Adrenal gland (tissue), 12 donors: ENCODE results near the gene PWWP2B. TPM values are rescaled to one million over a fixed set of nuclear protein-coding genes. Genes with fewer than 3 reads are reported as not detected.

Experiments
- DNase-seq, 7 donors: peaks; one replicate each; pipeline ENCODE4 v3.0.0-alpha.2; 2019 to 2020
- H3K27ac ChIP-seq, 5 donors: fragments of 200-600 bp; sonication (generic) in 4 of 5; 1 replicate in 3 of 5; 2 replicates in 2 of 5; pipeline versions ENCODE4 v1.5.1 to v1.8.0; 2016 to 2020; ENCODE audit warnings: mild to moderate bottlenecking in 1 of 5
- H3K27me3 ChIP-seq: fragments of 200-600 bp; 2 replicates; pipeline ENCODE4 v1.8.0; 2021
- H3K36me3 ChIP-seq, 2 donors: fragments of 200-600 bp; replicated peaks in 1 of 2; 1 replicate in 1 of 2; 2 replicates in 1 of 2; pipeline versions ENCODE4 v1.5.1 to v1.8.0; 2018 to 2022
- H3K4me1 ChIP-seq, 2 donors: fragments of 200-600 bp; replicated peaks in 1 of 2; 1 replicate in 1 of 2; 2 replicates in 1 of 2; pipeline versions ENCODE4 v1.5.1 to v1.8.0; 2018 to 2021
- H3K4me3 ChIP-seq, 4 donors: fragments of 200-600 bp; sonication (generic) in 3 of 4; one replicate each; pipeline ENCODE4 v1.5.1; 2016 to 2018
- H3K9me3 ChIP-seq, 3 donors: fragments of 200-600 bp; sonication (generic) in 1 of 3; replicated peaks in 1 of 3; 1 replicate in 2 of 3; 2 replicates in 1 of 3; pipeline versions ENCODE4 v1.5.1 to v1.8.0; 2016 to 2021
- CTCF ChIP-seq, 6 experiments: fragments of 450-650 bp in 4 of 6; fragments of 200-600 bp in 2 of 6; sonication (generic) in 1 of 6; IDR thresholded peaks; 1 replicate in 5 of 6; 2 replicates in 1 of 6; pipeline versions ENCODE4 v1.5.1 to v1.8.0; 2016 to 2021; ENCODE audit warnings: antibody characterized with exemption in 6 of 6, mild to moderate bottlenecking in 2 of 6, moderate library complexity in 1 of 6
- POLR2A ChIP-seq, 2 donors: fragments of 450-650 bp; IDR thresholded peaks; one replicate each; pipeline ENCODE4 v1.6.1; 2017; ENCODE audit warnings: antibody characterized with exemption in 2 of 2, mild to moderate bottlenecking in 2 of 2, moderate library complexity in 1 of 2
- WGBS, 4 donors: extraction: QIAGEN DNeasy Blood & Tissue Kit in 2 of 4; methylation state at CpG; one replicate each; pipeline versions ENCODE4 v1.1.5 to v1.1.7; 2013 to 2017; 5-methylcytosine and 5-hydroxymethylcytosine counted together
- intact Hi-C, 2 donors: fragments of 100-400 bp; cut with DNase I; formaldehyde crosslinking; loops; one replicate each; pipeline versions ENCODE4 v1.14.1 to v1.15.0; 2022 to 2023
- polyA plus RNA-seq, 3 donors: library from polyadenylated mRNA; stranded (reverse); fragments of 200-250 nt in 2 of 3; fragments of 350-450 nt in 1 of 3; fragmentation: Illumina TruSeq in 1 of 3; extraction: RNeasy Lipid Tissue Mini Kit (QIAGEN cat#74804) in 1 of 3; gene quantifications; one replicate each; pipeline ENCODE4 v1.2.3, GENCODE V29; 2013 to 2014
- total RNA-seq, 9 donors: library from RNA; depleted of rRNA in 4 of 9; stranded (reverse); fragments of >200 nt in 4 of 9; fragments of 120-200 nt in 1 of 9; fragmentation: NEBNext Ultra II Directional in 1 of 9; extraction: Animal tissue kit (Norgen Biotek cat#: 25700) in 1 of 9; gene quantifications; one replicate each; pipeline versions ENCODE4 v1.1.0 to v1.2.4, GENCODE V29; 2013 to 2023
- donor health status: healthy with polysubstance abuse.
- donor health status: Bipolar disorder and iron deficiency.
- donor health status: DM: yes; HTN: yes; CAD: no.
- donor health status: DM: no; HTN: no; CAD: no.
- donor health status: DM: no; HTN: no; CAD: no.
- donor health status: DM: yes; HTN: yes; CAD: no.

The PWWP2B gene
- total and polyA plus RNA-seq, 12 donors, result 3.4 to 75.3 (median 40.7) TPM

- peaks cover 6 to 16% of the 10 kb centered on the region in 2 donors for H3K4me1 ChIP-seq
Observed at GRCh38 chr10:132466520-132467463, 69.8 kb downstream of the PWWP2B start.

More at GRCh38 chr10:132466520-132467463, 69.8 kb downstream of the PWWP2B start:
- TF ChIP-seq POLR2A (IDR thresholded peaks at IDR 0.05) (no peak), CTCF (IDR thresholded peaks at IDR 0.05) (no peak)
- Histone ChIP-seq H3K9me3 (no peaks in the 10 kb centered on the region), H3K27me3 (no peaks in the 10 kb centered on the region), H3K4me3 (no peak overlapping the region), H3K27ac (peak overlapping the region in 1 of 5 donors; percentile 79), H3K36me3 (no peaks in the 10 kb centered on the region)
- intact Hi-C loops, result no loop called here
- 82 to 90% (median 87%) methylated on average over 18 to 29 of the region's 29 CpGs for WGBS, 4 donors
- DNase-seq, result peak in 1 of 7 donors; percentile 17

Other genes with a start within 250 kb of the PWWP2B start
- 1 to 10 TPM in 8 of 9 donors, under 1 TPM in 1; 0.42 to 5.6 (median 3.1) TPM for gene DPYSL4, start 210.3 kb upstream of the PWWP2B start, total RNA-seq
- gene DPYSL4, start 210.3 kb upstream of the PWWP2B start, polyA plus RNA-seq, result 1 to 10 TPM in 2 of 3 donors, under 1 TPM in 1; 0.99 to 7.6 (median 5.7) TPM
- 10 to 100 TPM in 6 of 9 donors, 1 to 10 TPM in 3; 2.8 to 18.0 (median 15.9) TPM for gene STK32C, start 89.2 kb upstream of the PWWP2B start, total RNA-seq
- gene STK32C, start 89.2 kb upstream of the PWWP2B start, polyA plus RNA-seq, result 10 to 100 TPM in 2 of 3 donors, 1 to 10 TPM in 1; 7.7 to 36.5 (median 22.8) TPM
- 10 to 100 TPM in 4 of 9 donors, 1 to 10 TPM in 5; 6.5 to 17.6 (median 9.7) TPM for gene LRRC27, start 65.0 kb upstream of the PWWP2B start, total RNA-seq
- 10 to 100 TPM in 2 of 3 donors, 1 to 10 TPM in 1; 7.0 to 12.1 (median 10.1) TPM for gene LRRC27, start 65.0 kb upstream of the PWWP2B start, polyA plus RNA-seq
- 10 to 100 TPM; 25.9 to 62.9 (median 40.8) TPM for gene INPP5A, start 140.6 kb downstream of the PWWP2B start, total RNA-seq
- 10 to 100 TPM; 13.5 to 15.3 (median 14.1) TPM for gene INPP5A, start 140.6 kb downstream of the PWWP2B start, polyA plus RNA-seq